ENCODE data around the gene NFATC2. TPM values are rescaled to one million over a fixed set of nuclear protein-coding genes. Genes with fewer than 3 reads are reported as not detected.

Gene NFATC2
- total RNA-seq, 5 donors from 2014 or later (not counting 1 experiment from before 2014, with no cell fraction given), result 49.0 to 75.9 (median 67.0) TPM

DNA sequence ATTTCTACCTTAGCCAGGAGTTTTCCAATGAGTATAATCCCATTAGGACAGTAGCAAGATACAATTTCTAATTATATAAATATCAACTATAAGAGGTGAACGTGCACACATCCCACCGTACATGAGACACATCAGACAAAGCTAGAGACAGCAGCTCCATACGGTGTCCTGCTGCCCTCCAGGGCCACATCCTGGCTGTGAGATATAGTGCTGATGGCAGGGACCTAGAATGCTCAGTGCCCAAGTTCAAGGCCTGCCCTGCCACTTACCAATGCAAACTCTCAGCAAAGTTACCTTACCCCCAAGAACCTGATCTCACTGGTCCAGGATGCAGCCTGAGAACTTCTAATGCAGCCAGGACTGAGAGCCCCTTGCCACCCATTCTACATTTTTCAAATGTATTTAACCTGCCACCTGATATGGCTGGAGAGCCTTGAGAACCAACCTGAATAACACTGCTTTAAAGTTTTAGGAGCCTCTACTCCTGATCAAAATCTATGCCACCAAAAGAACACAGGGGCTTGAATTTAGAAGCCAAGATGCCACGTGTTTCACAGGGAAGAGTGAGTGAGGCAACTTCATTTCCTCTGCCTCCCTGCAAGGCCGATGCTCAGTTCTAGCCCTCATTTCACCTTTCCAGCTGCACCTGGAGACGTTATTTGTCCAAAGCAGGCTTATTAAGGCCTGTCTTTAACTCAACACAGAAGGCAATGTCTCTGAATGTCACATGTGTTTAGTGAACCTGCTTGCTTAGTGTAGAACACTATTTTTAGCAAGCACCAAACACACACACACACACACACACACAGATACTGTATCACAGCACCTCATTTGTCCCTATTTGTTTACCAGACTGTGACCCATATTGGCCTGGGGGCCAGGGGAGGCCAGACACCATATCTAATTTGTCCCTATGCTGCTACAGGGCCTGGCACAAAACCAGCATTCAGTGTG is 6.1 kb downstream of the NFATC2 start:
- H3K27ac Mint-ChIP-seq, result peak overlapping the region; percentile 83 to 90
- Histone ChIP-seq H3K9me3 (no peaks in the 10 kb centered on the region), H3K36me3 (ENCODE audit: control insufficient read depth in 2 of 2, extremely low read depth in 1 of 2, insufficient read depth in 1 of 2, low read length in 1 of 2) (peaks cover 9 to 24% of the 10 kb centered on the region in 2 donors), H3K27ac (ENCODE audit: low read length) (peak overlapping the region; percentile 37), H3K4me3 (ENCODE audit: control insufficient read depth in 1 of 2, extremely low read depth in 1 of 2, low read length in 1 of 2) (no peak overlapping the region), H3K4me1 (ENCODE audit: control insufficient read depth in 1 of 2, extremely low read depth in 1 of 2, insufficient read depth in 2 of 2, low read length in 2 of 2) (peaks cover 22 to 94% of the 10 kb centered on the region in 2 experiments), H3K27me3 (replicated peaks in 1 of 2; ENCODE audit: control insufficient read depth in 2 of 2, extremely low read depth in 1 of 2, insufficient read depth in 2 of 2, low read length in 1 of 2) (no peaks in the 10 kb centered on the region)
- ChIA-PET CTCF (no interaction called here), POLR2A (interaction anchor here in 1 of 2 donors (0.6 kb wide), 1 partner anchor 579 kb away, joined by 5 read pairs; no protein-coding TSS in a partner anchor)
- H3K9me3 Mint-ChIP-seq, result peaks cover 0 to 8% (median 0%) of the 10 kb centered on the region in 3 donors
- peaks cover 39% of the 10 kb centered on the region for H3K36me3 Mint-ChIP-seq
- no peak for ATAC-seq (replicated peaks in 1 of 4)
- no peaks in the 10 kb centered on the region for H3K27me3 Mint-ChIP-seq
- H3K4me3 Mint-ChIP-seq, result peak overlapping the region; percentile 21 to 59 (median 38)
- H3K4me1 Mint-ChIP-seq, result peaks cover 91 to 99% (median 96%) of the 10 kb centered on the region in 3 donors
- peak in 1 of 35 experiments; percentile 36 for DNase-seq
- WGBS (ENCODE audit: insufficient coverage), result 22% methylated on average over 4 of the region's 6 CpGs

DNA sequence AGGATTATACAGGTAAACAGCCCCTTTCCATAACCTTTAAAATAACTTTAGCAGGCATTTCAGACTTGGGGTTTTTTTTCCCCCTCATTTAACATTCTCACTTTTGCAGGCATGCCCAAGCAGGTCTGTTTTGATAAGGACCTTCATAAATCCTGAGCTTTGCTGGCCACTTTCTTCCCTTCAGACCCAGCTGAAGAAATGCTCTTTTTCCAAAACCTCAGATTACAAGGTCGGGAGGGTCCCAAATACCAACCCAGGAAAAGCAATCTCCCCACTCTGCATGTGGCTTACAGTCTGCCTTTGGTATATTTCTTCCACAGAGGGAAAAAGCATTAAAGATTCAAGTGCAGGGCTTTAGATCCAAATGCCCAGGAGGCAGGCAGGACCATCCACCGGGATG is 6.8 kb downstream of the NFATC2 start:
- Histone ChIP-seq H3K4me1 (ENCODE audit: control insufficient read depth in 1 of 2, extremely low read depth in 1 of 2, insufficient read depth in 2 of 2, low read length in 2 of 2) (peaks cover 20 to 96% of the 10 kb centered on the region in 2 experiments), H3K9me3 (no peaks in the 10 kb centered on the region), H3K27me3 (replicated peaks in 1 of 2; ENCODE audit: control insufficient read depth in 2 of 2, extremely low read depth in 1 of 2, insufficient read depth in 2 of 2, low read length in 1 of 2) (no peaks in the 10 kb centered on the region), H3K36me3 (ENCODE audit: control insufficient read depth in 2 of 2, extremely low read depth in 1 of 2, insufficient read depth in 1 of 2, low read length in 1 of 2) (peaks cover 9 to 24% of the 10 kb centered on the region in 2 donors), H3K4me3 (ENCODE audit: control insufficient read depth in 1 of 2, extremely low read depth in 1 of 2, low read length in 1 of 2) (no peak overlapping the region), H3K27ac (ENCODE audit: low read length) (peak overlapping the region; percentile 22)
- Mint-ChIP-seq H3K27ac (peak overlapping the region; percentile 83 to 90), H3K27me3 (no peaks in the 10 kb centered on the region), H3K4me3 (peak overlapping the region in 1 of 3 donors; percentile 59), H3K4me1 (peaks cover 91 to 99% (median 96%) of the 10 kb centered on the region in 3 donors), H3K9me3 (peaks cover 0 to 8% (median 0%) of the 10 kb centered on the region in 3 donors), H3K36me3 (peaks cover 39% of the 10 kb centered on the region)
- WGBS (ENCODE audit: insufficient coverage), result 53% methylated on average over 2 of the region's 2 CpGs
- CTCF ChIA-PET, result interaction anchor here in 1 of 2 donors (0.7 kb wide), 1 partner anchor 177 kb away, joined by 3 read pairs; no protein-coding TSS in a partner anchor
- POLR2A ChIA-PET, result no interaction called here
- ATAC-seq (replicated peaks in 1 of 4) (no peak), DNase-seq (no peak)

DNA sequence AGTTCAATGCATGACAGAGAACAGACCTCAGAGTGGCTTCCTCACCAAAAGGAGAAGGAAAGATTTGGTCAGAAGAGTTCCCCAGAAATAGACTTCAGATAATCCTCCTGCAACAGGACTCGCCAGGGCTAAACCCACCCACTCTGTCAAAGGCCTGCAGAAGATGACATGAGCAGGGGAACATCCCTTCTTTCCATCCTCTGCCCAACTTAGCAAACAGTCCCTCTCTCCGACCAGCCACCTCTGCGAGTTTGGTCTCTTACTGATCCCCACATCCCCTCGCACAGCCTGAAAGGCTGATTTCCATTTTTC is 7.5 kb downstream of the NFATC2 start:
- H3K27me3 Mint-ChIP-seq, result no peaks in the 10 kb centered on the region
- POLR2A ChIA-PET, result interaction anchor here in 1 of 2 donors (0.8 kb wide), 1 partner anchor 9 kb away, joined by 3 read pairs; no protein-coding TSS in a partner anchor
- no peak for ATAC-seq (replicated peaks in 1 of 4)

DNA sequence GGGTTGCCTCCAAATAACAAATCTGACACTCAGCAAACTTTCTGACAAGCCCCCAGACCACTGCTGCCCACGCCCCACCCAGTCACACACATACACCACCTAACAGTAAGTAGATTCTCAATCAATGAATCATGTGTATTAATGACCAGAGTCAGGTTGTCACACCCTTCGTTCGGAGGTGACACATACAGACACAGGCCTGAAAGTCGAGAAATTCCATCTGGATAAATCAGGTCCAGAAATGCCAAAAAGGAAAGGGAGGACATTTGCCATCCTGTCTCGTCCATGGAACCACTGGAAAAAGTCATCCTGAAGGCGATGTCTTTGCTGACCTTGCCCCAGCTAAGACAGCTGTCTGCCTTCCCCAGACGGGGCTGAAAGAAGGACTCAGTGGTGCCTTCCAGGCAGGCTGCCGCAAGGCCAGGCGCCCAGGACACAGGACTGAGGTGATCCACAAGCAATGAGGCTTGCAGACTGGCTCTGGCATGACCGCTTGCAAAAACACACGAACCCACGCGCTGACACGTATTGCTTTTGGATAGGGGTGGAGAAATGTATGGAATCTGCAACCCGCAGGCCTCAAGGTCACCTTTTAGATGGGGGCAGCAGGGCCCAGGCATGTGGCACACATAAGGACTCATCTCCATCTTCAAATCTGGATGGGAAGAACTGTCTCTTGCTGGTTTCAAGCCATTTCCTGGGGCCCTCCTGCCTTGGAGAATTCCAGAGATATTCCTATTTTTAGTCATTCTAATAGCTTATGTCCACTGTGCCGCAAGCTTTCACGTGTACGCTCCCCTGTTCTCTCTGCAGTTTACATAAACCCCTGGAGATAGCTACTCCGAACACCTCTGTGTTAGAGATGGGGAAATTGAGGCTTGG is 9.0 kb downstream of the NFATC2 start:
- Histone ChIP-seq H3K4me1 (ENCODE audit: control insufficient read depth in 1 of 2, extremely low read depth in 1 of 2, insufficient read depth in 2 of 2, low read length in 2 of 2) (peaks cover 28 to 97% of the 10 kb centered on the region in 2 experiments), H3K9me3 (no peaks in the 10 kb centered on the region), H3K27ac (ENCODE audit: low read length) (peak overlapping the region; percentile 87), H3K27me3 (replicated peaks in 1 of 2; ENCODE audit: control insufficient read depth in 2 of 2, extremely low read depth in 1 of 2, insufficient read depth in 2 of 2, low read length in 1 of 2) (no peaks in the 10 kb centered on the region), H3K4me3 (ENCODE audit: control insufficient read depth in 1 of 2, extremely low read depth in 1 of 2, low read length in 1 of 2) (no peak overlapping the region), H3K36me3 (ENCODE audit: control insufficient read depth in 2 of 2, extremely low read depth in 1 of 2, insufficient read depth in 1 of 2, low read length in 1 of 2) (peaks cover 6 to 15% of the 10 kb centered on the region in 2 donors)
- CTCF ChIA-PET, result no interaction called here
- peaks cover 93 to 99% (median 99%) of the 10 kb centered on the region in 3 donors for H3K4me1 Mint-ChIP-seq
- DNase-seq (no peak), ATAC-seq (replicated peaks in 1 of 4) (no peak)
- peak overlapping the region in 1 of 3 donors; percentile 45 for H3K4me3 Mint-ChIP-seq
- peaks cover 0 to 8% (median 0%) of the 10 kb centered on the region in 3 donors for H3K9me3 Mint-ChIP-seq
- 80% methylated on average over 13 of the region's 19 CpGs for WGBS (ENCODE audit: insufficient coverage)
- H3K27ac Mint-ChIP-seq, result peak overlapping the region; percentile 80
- no peaks in the 10 kb centered on the region for H3K27me3 Mint-ChIP-seq
- H3K36me3 Mint-ChIP-seq, result peaks cover 29% of the 10 kb centered on the region
- POLR2A ChIA-PET, result interaction anchor here in 1 of 2 donors (0.6 to 1.0 kb wide), 2 partner anchors 9 to 20 kb away, joined by 5 to 7 read pairs; partner anchors contain the start of gene NFATC2

More for the DNA sequence above, 7.5 kb downstream of the NFATC2 start:
- peaks cover 0 to 8% (median 0%) of the 10 kb centered on the region in 3 donors for H3K9me3 Mint-ChIP-seq
- Histone ChIP-seq H3K36me3 (ENCODE audit: control insufficient read depth in 2 of 2, extremely low read depth in 1 of 2, insufficient read depth in 1 of 2, low read length in 1 of 2) (peaks cover 9 to 24% of the 10 kb centered on the region in 2 donors), H3K4me3 (ENCODE audit: control insufficient read depth in 1 of 2, extremely low read depth in 1 of 2, low read length in 1 of 2) (no peak overlapping the region), H3K27ac (ENCODE audit: low read length) (peak overlapping the region; percentile 22), H3K4me1 (ENCODE audit: control insufficient read depth in 1 of 2, extremely low read depth in 1 of 2, insufficient read depth in 2 of 2, low read length in 2 of 2) (peaks cover 15 to 97% of the 10 kb centered on the region in 2 experiments), H3K9me3 (no peaks in the 10 kb centered on the region), H3K27me3 (replicated peaks in 1 of 2; ENCODE audit: control insufficient read depth in 2 of 2, extremely low read depth in 1 of 2, insufficient read depth in 2 of 2, low read length in 1 of 2) (no peaks in the 10 kb centered on the region)
- CTCF ChIA-PET, result interaction anchor here in 1 of 2 donors (0.5 to 0.7 kb wide), 2 partner anchors 34 to 176 kb away, joined by 3 read pairs; no protein-coding TSS in a partner anchor
- peak overlapping the region in 1 of 3 donors; percentile 59 for H3K4me3 Mint-ChIP-seq
- no peak for DNase-seq
- peaks cover 37% of the 10 kb centered on the region for H3K36me3 Mint-ChIP-seq
- peak overlapping the region; percentile 83 to 90 for H3K27ac Mint-ChIP-seq
- 46% methylated on average over 2 of the region's 4 CpGs for WGBS (ENCODE audit: insufficient coverage)
- H3K4me1 Mint-ChIP-seq, result peaks cover 93 to 99% (median 98%) of the 10 kb centered on the region in 3 donors

DNA sequence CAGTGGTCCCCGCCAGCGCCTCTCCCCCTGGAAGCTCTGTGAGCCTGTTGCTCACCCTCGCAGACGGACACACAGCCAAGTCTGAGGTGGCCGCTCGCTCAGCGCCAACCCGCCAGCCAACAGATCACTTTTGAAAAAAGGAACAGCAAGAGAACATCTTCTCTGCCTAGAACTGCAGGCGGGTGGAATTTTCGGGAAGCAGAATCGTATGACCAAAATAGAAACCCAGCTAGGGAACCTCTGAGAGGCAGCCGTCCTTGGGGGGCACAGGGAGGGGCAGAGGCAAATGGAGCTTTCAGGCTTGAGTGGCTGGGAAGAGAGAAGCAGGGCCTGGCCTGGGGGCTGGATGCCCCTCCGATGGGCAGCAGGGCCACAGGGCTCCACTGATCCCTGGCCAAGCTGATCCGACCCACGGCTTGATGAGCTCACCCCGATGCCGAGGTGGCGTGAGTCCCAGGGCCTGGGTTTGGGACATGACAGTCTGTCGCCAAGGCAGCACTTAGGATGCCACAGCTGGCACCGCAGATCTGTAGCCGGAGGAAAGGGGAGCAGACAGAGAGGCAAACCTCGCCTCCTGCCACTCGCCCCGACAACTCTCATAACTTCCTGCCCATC is 9.8 kb downstream of the NFATC2 start:
- DNase-seq, result peak in 13 of 35 experiments; percentile 10 to 57 (median 34)

More for the DNA sequence above, 9.8 kb downstream of the NFATC2 start:
- ATAC-seq (replicated peaks in 1 of 4), result no peak
- H3K27me3 Mint-ChIP-seq, result no peaks in the 10 kb centered on the region
- peak overlapping the region; percentile 87 for H3K27ac ChIP-seq (ENCODE audit: low read length)
- H3K9me3 Mint-ChIP-seq, result peaks cover 0 to 1% (median 0%) of the 10 kb centered on the region in 3 donors
- H3K4me1 Mint-ChIP-seq, result peaks cover 93 to 97% (median 97%) of the 10 kb centered on the region in 3 donors
- H3K36me3 ChIP-seq (ENCODE audit: control insufficient read depth in 2 of 2, extremely low read depth in 1 of 2, insufficient read depth in 1 of 2, low read length in 1 of 2), result peaks cover 6 to 11% of the 10 kb centered on the region in 2 donors
- H3K9me3 ChIP-seq, result no peaks in the 10 kb centered on the region
- H3K4me3 Mint-ChIP-seq, result peak overlapping the region in 1 of 3 donors; percentile 45
- ChIA-PET POLR2A (interaction anchor here in 1 of 2 donors (1.0 kb wide), 1 partner anchor 10 kb away, joined by 5 read pairs; the partner anchor contains the start of gene NFATC2), CTCF (interaction anchor here in 1 of 2 donors (0.5 kb wide), 1 partner anchor 1465 kb away, joined by 5 read pairs; no protein-coding TSS in a partner anchor)
- H3K4me1 ChIP-seq (ENCODE audit: control insufficient read depth in 1 of 2, extremely low read depth in 1 of 2, insufficient read depth in 2 of 2, low read length in 2 of 2), result peaks cover 33 to 97% of the 10 kb centered on the region in 2 experiments
- H3K27me3 ChIP-seq (replicated peaks in 1 of 2; ENCODE audit: control insufficient read depth in 2 of 2, extremely low read depth in 1 of 2, insufficient read depth in 2 of 2, low read length in 1 of 2), result no peaks in the 10 kb centered on the region
- 66% methylated on average over 23 of the region's 24 CpGs for WGBS (ENCODE audit: insufficient coverage)
- peak overlapping the region; percentile 80 for H3K27ac Mint-ChIP-seq
- peaks cover 20% of the 10 kb centered on the region for H3K36me3 Mint-ChIP-seq
- H3K4me3 ChIP-seq (ENCODE audit: control insufficient read depth in 1 of 2, extremely low read depth in 1 of 2, low read length in 1 of 2), result no peak overlapping the region
